A549 (cell line): ENCODE results near the gene INSL4. TPM values are rescaled to one million over a fixed set of nuclear protein-coding genes. Genes with fewer than 3 reads are reported as not detected.

ENCODE experiments used
- ATAC-seq, 2 experiments: fragments of 200-7000 bp in 1 of 2; fragments of >200 bp in 1 of 2; cut with Nextera tagmentation in 1 of 2; cut with Tn5 transposase in 1 of 2; 3 replicates each; pipeline versions ENCODE4 v1.8.0 to v1.9.1; 2018 to 2020; ENCODE audit warnings: mild to moderate bottlenecking in 1 of 2, moderate library complexity in 1 of 2
- CTCF ChIA-PET: fragments of 300-600 bp; sonication (Branson Sonifier 250); formaldehyde crosslinking; extraction: SDS; loops from one replicate; lab custom pipeline; 2021; ENCODE audit warnings: antibody characterized with exemption, inconsistent platforms; lab: Yijun Ruan, JAX
- POLR2A ChIA-PET: fragments of 350-600 bp; formaldehyde crosslinking; extraction: SDS; loops from one replicate; lab custom pipeline; 2021; ENCODE audit warnings: antibody characterized with exemption, inconsistent platforms; lab: Yijun Ruan, JAX
- DNase-seq, 2 experiments: peaks; one replicate each; pipeline versions ENCODE4 v3.0.0 to v3.0.0-alpha.2; 2011 to 2016; ENCODE audit warnings: low read depth in 1 of 2, low spot score in 1 of 2
- FAIRE-seq: peaks from 2 replicates; lab custom pipeline; 2011; peaks lifted over from hg19 to GRCh38; lab: Jason Lieb, UNC
- H3K27ac ChIP-seq, 2 experiments: fragments of >200 bp; sonication (Bioruptor Twin); formaldehyde crosslinking; 3 replicates each; pipeline ENCODE4 v1.5.1; 2016 to 2017
- H3K4me1 ChIP-seq: fragments of >200 bp; sonication (Bioruptor Twin); formaldehyde crosslinking; 3 replicates; pipeline ENCODE4 v1.6.1; 2016
- H3K4me2 ChIP-seq: fragments of >200 bp; sonication (Bioruptor Twin); formaldehyde crosslinking; 3 replicates; pipeline ENCODE4 v1.6.1; 2016
- H3K4me3 ChIP-seq: fragments of >200 bp; sonication (Bioruptor Twin); formaldehyde crosslinking; 3 replicates; pipeline ENCODE4 v1.5.1; 2016
- H3K9me3 ChIP-seq: fragments of >200 bp; sonication (Bioruptor Twin); formaldehyde crosslinking; 3 replicates; pipeline ENCODE4 v1.6.1; 2016
- ATOH8 ChIP-seq: fragments of 250-450 bp; sonication (Bioruptor Pico); IDR thresholded peaks from 2 replicates; pipeline ENCODE4 v1.5.0; 2020; ENCODE audit warnings: low read depth, mild to moderate bottlenecking, moderate library complexity
- BHLHE40 ChIP-seq: IDR thresholded peaks from 2 replicates; pipeline ENCODE4 v1.6.1; 2012; ENCODE audit warnings: low read depth, low read length, inconsistent platforms
- CTCF ChIP-seq: fragments of >200 bp; sonication (Bioruptor Twin); formaldehyde crosslinking; IDR thresholded peaks from 3 replicates; pipeline ENCODE4 v1.5.1; 2016
- E2F6 ChIP-seq: IDR thresholded peaks from 2 replicates; pipeline ENCODE4 v1.6.1; 2012; ENCODE audit warnings: low read depth, borderline replicate concordance
- EHF ChIP-seq: fragments of 250-450 bp; sonication (Bioruptor Pico); IDR thresholded peaks from 2 replicates; pipeline ENCODE4 v1.5.0; 2020; ENCODE audit warnings: mild to moderate bottlenecking
- EP300 ChIP-seq, 2 experiments: fragments of >200 bp; sonication (Bioruptor Twin); formaldehyde crosslinking; IDR thresholded peaks; 2 replicates in 1 of 2; 3 replicates in 1 of 2; pipeline ENCODE4 v1.6.1; 2016 to 2017
- FOSL2 ChIP-seq, 2 experiments: fragments of 450-650 bp in 1 of 2; fragments of >200 bp in 1 of 2; sonication (Bioruptor Twin) in 1 of 2; formaldehyde crosslinking; IDR thresholded peaks; 2 replicates each; pipeline versions ENCODE4 v1.5.0 to v1.6.1; 2016 to 2020; ENCODE audit warnings: mild to moderate bottlenecking in 1 of 2, moderate library complexity in 1 of 2
- HDAC2 ChIP-seq: fragments of 200-600 bp; sonication (generic); IDR thresholded peaks from 2 replicates; pipeline ENCODE4 v1.6.1; 2016
- HEYL ChIP-seq: fragments of 250-450 bp; sonication (Bioruptor Pico); IDR thresholded peaks from 2 replicates; pipeline ENCODE4 v1.8.0; 2021; ENCODE audit warnings: mild to moderate bottlenecking, moderate library complexity
- HOXA7 ChIP-seq: fragments of 250-450 bp; sonication (Bioruptor Pico); IDR thresholded peaks from 2 replicates; pipeline ENCODE4 v1.5.0; 2020; ENCODE audit warnings: mild to moderate bottlenecking, moderate library complexity
- HOXB5 ChIP-seq: fragments of 250-450 bp; sonication (Bioruptor Pico); IDR thresholded peaks from 2 replicates; pipeline ENCODE4 v1.5.0; 2020; ENCODE audit warnings: mild to moderate bottlenecking, moderate library complexity
- JUN ChIP-seq, 2 experiments: fragments of >200 bp; sonication (Bioruptor Twin); formaldehyde crosslinking; IDR thresholded peaks; 2 replicates in 1 of 2; 3 replicates in 1 of 2; pipeline ENCODE4 v1.6.1; 2016 to 2017
- JUNB ChIP-seq: fragments of >200 bp; sonication (Bioruptor Twin); formaldehyde crosslinking; IDR thresholded peaks from 2 replicates; pipeline ENCODE4 v1.6.1; 2016
- KDM1A ChIP-seq: fragments of 200-600 bp; sonication (generic); IDR thresholded peaks from 2 replicates; pipeline ENCODE4 v1.6.1; 2016; ENCODE audit warnings: low read depth, mild to moderate bottlenecking
- MAFK ChIP-seq: fragments of 450-650 bp; IDR thresholded peaks from 2 replicates; pipeline ENCODE4 v1.6.1; 2014; ENCODE audit not compliant: partially characterized antibody
- MAX ChIP-seq: IDR thresholded peaks from 2 replicates; pipeline ENCODE4 v1.6.1; 2012
- MAZ ChIP-seq: fragments of 150-350 bp; IDR thresholded peaks from 2 replicates; pipeline ENCODE4 v1.6.1; 2014; ENCODE audit warnings: antibody characterized with exemption, low read depth, low read length, borderline replicate concordance
- MYC ChIP-seq: IDR thresholded peaks from 2 replicates; pipeline ENCODE4 v1.6.1; 2012; ENCODE audit warnings: mild to moderate bottlenecking, inconsistent platforms, low read length, improper control_type of control experiment, borderline replicate concordance
- NPAS2 ChIP-seq: fragments of 250-450 bp; sonication (Bioruptor Pico); IDR thresholded peaks from 2 replicates; pipeline ENCODE4 v1.8.0; 2022; ENCODE audit warnings: mild to moderate bottlenecking, moderate library complexity, borderline replicate concordance
- NR3C1 ChIP-seq: fragments of >200 bp; sonication (Bioruptor Twin); formaldehyde crosslinking; IDR thresholded peaks from 3 replicates; pipeline ENCODE4 v1.6.1; 2017
- PBX3 ChIP-seq: IDR thresholded peaks from 2 replicates; pipeline ENCODE4 v1.6.1; 2012
- RAD21 ChIP-seq, 2 experiments: fragments of >200 bp in 1 of 2; sonication (Bioruptor Twin) in 1 of 2; formaldehyde crosslinking in 1 of 2; IDR thresholded peaks in 1 of 2; conservative IDR thresholded peaks in 1 of 2; 2 replicates in 1 of 2; 3 replicates in 1 of 2; pipeline ENCODE4 v1.6.1; 2012 to 2018; ENCODE audit warnings: inconsistent platforms in 1 of 2
- REST ChIP-seq: fragments of 200-600 bp; sonication (generic); IDR thresholded peaks from 2 replicates; pipeline ENCODE4 v1.6.1; 2016; ENCODE audit warnings: antibody characterized with exemption, mild to moderate bottlenecking, moderate library complexity
- RFX5 ChIP-seq: fragments of 450-650 bp; IDR thresholded peaks from 2 replicates; pipeline ENCODE4 v1.7.1; 2014; ENCODE audit warnings: antibody characterized with exemption, mild to moderate bottlenecking, moderate library complexity
- RNF2 ChIP-seq: fragments of 200-600 bp; sonication (generic); IDR thresholded peaks from 2 replicates; pipeline ENCODE4 v1.6.1; 2016; ENCODE audit warnings: low read depth, mild to moderate bottlenecking, antibody characterized with exemption, moderate library complexity, borderline replicate concordance
- TP53 ChIP-seq: fragments of 250-450 bp; sonication (Bioruptor Pico); IDR thresholded peaks from 2 replicates; pipeline ENCODE4 v1.5.0; 2021; ENCODE audit warnings: mild to moderate bottlenecking, moderate library complexity
- ZFP36 ChIP-seq: fragments of 450-650 bp; IDR thresholded peaks from 2 replicates; pipeline ENCODE4 v1.6.1; 2014; ENCODE audit warnings: borderline replicate concordance; ENCODE audit not compliant: partially characterized antibody
- WGBS: methylation state at CpG from one replicate; pipeline ENCODE4 v1.1.6; 2017; ENCODE audit errors: missing lambda C conversion rate; 5-methylcytosine and 5-hydroxymethylcytosine counted together
- polyA plus RNA-seq, 4 experiments: library from polyadenylated mRNA; depleted of rRNA in 3 of 4; stranded (reverse); fragments of >200 nt; fragmentation: RNase III in 1 of 4; extraction: RNeasy Plus Mini Kit Qiagen cat#74134 plus additional on column Dnase treatment in 1 of 4; gene quantifications; 2 replicates in 3 of 4; 3 replicates in 1 of 4; pipeline ENCODE4 v1.2.3, GENCODE V29; 2011 to 2017

Gene INSL4
- polyA plus RNA-seq, 2 of the 4 experiments (the other 2 are of a cell fraction), result 12.1 to 54.0 TPM

GRCh38 chr9:5195463-5195862, 35.8 kb upstream of the INSL4 start:
- WGBS, result 0% methylated on average over 1 of the region's 1 CpG
- TF ChIP-seq HDAC2 (no peak), FOSL2 (IDR thresholded peaks at IDR 0.05) (no peak), FOSL2 (CRISPR knock-in tag; IDR thresholded peaks at IDR 0.05) (no peak), RAD21 (conservative IDR thresholded peaks at IDR 0.05 in 1 of 2, IDR thresholded peaks at IDR 0.05 in 1 of 2) (no peak), HOXA7 (CRISPR knock-in tag) (no peak), EHF (no peak), JUN (IDR thresholded peaks at IDR 0.05) (no peak), EP300 (IDR thresholded peaks at IDR 0.05) (no peak), MAFK (no peak), RNF2 (no peak), ATOH8 (CRISPR knock-in tag) (no peak), TP53 (CRISPR knock-in tag) (no peak), PBX3 (no peak), MAZ (no peak), NPAS2 (CRISPR knock-in tag) (no peak), MYC (no peak), JUNB (no peak), REST (no peak)
- CTCF ChIA-PET, result interaction anchor here (0.8 to 3.5 kb wide), 6 partner anchors 8 to 436 kb away, joined by 3 to 25 read pairs (median 6); no protein-coding TSS in a partner anchor
- no peak for DNase-seq
- no peak for FAIRE-seq
- Histone ChIP-seq H3K4me1 (no peaks in the 10 kb centered on the region), H3K4me2 (no peak overlapping the region), H3K4me3 (no peak overlapping the region), H3K27ac (no peak overlapping the region), H3K9me3 (peaks cover 5% of the 10 kb centered on the region; the same call in 1 of the 3 replicates)
- ATAC-seq, result no peak
- POLR2A ChIA-PET, result no interaction called here

GRCh38 chr9:5205071-5205470, 26.1 kb upstream of the INSL4 start:
- DNase-seq (no peak), ATAC-seq (no peak)

More at GRCh38 chr9:5205071-5205470, 26.1 kb upstream of the INSL4 start:
- Histone ChIP-seq H3K4me3 (no peak overlapping the region), H3K4me2 (no peak overlapping the region), H3K4me1 (no peaks in the 10 kb centered on the region), H3K9me3 (no peaks in the 10 kb centered on the region), H3K27ac (no peak overlapping the region)
- TF ChIP-seq KDM1A, result no peak
- TF ChIP-seq HOXB5 (CRISPR knock-in tag), result no peak
- no peak for TF ChIP-seq NR3C1
- no peak for TF ChIP-seq RFX5
- TF ChIP-seq HEYL, result no peak
- TF ChIP-seq MAX, result no peak
- no peak for TF ChIP-seq TP53 (CRISPR knock-in tag)
- no peak for TF ChIP-seq CTCF
- no peak for TF ChIP-seq E2F6
- no peak for TF ChIP-seq MYC
- no peak for TF ChIP-seq ZFP36
- TF ChIP-seq BHLHE40, result no peak
- POLR2A ChIA-PET, result no interaction called here
- CTCF ChIA-PET, result interaction anchor here (1.8 kb wide), 1 partner anchor 19 kb away, joined by 6 read pairs; the partner anchor contains the start of gene INSL6
- no peak for FAIRE-seq
